HFFc6 (cell line): Measurements from ENCODE around the gene RPS10. TPM values are rescaled to one million over a fixed set of nuclear protein-coding genes. Genes with fewer than 3 reads are reported as not detected.
A peak's percentile ranks its signal among the peaks of the same experiment; 100 is the strongest.
"Not testable (repeated sequence)": the region's sequence is repeated elsewhere in the genome, so short reads cannot be mapped to it uniquely, and the experiment has no call there.

ENCODE experiments used
- DNase-seq: peaks from one replicate; pipeline ENCODE4 v3.0.0-alpha.2; 2018
- H3K27ac Mint-ChIP-seq: 2 replicates; pipeline ENCODE4 v1.8.0; 2020; ENCODE audit warnings: mild to moderate bottlenecking, mixed read lengths
- H3K27me3 Mint-ChIP-seq: 2 replicates; pipeline ENCODE4 v1.8.0; 2021; ENCODE audit warnings: mild to moderate bottlenecking, moderate library complexity, mixed read lengths; ENCODE audit not compliant: insufficient read depth
- H3K36me3 Mint-ChIP-seq: 2 replicates; pipeline ENCODE4 v1.8.0; 2021; ENCODE audit warnings: low read depth, mixed read lengths
- H3K4me1 Mint-ChIP-seq: 2 replicates; pipeline ENCODE4 v1.8.0; 2020; ENCODE audit warnings: low read depth, mixed read lengths
- H3K4me3 Mint-ChIP-seq: 2 replicates; pipeline ENCODE4 v1.8.0; 2020; ENCODE audit warnings: mild to moderate bottlenecking, moderate library complexity, mixed read lengths
- H3K9me3 Mint-ChIP-seq: 2 replicates; pipeline ENCODE4 v1.8.0; 2020; ENCODE audit warnings: mild to moderate bottlenecking, mixed read lengths
- total RNA-seq, 6 experiments: library from RNA; stranded (reverse); fragmentation: NEBNext Ultra II Directional; extraction: Animal tissue kit (Norgen Biotek cat#: 25700); gene quantifications; 2 replicates in 1 of 6; 3 replicates in 5 of 6; pipeline ENCODE4 v1.2.3, GENCODE V29; 2021
- TF ChIP-seq, protein P1 (sequence below): fragments of 200-600 bp; sonication (generic); IDR thresholded peaks from 2 replicates; pipeline ENCODE4 v1.5.0; 2021; ENCODE audit warnings: antibody characterized with exemption, mild to moderate bottlenecking

RPS10 gene
- total RNA-seq, 6 experiments from 2014 or later, result 1,585 to 1,769 (median 1,649) TPM

DNA sequence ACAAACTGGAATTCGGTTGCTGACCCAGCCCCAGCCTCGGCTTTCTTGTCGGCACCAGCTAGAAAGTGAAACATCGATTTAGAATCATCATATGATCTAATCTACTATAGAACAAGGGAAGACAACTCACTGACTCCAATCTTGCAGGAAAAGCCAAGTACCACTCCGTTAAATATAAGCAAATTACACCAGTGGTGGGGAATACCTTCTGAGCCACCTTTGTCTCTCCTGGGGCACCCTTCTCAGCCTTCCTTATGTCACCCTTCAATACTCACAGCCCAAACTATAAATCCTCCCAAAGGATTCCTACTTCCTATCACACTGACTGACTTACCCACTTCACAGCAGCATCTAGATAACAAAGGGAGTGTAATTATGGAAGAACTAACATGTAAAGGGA lies 7.5 kb downstream of the RPS10 start:
- TF ChIP-seq, protein P1, sequence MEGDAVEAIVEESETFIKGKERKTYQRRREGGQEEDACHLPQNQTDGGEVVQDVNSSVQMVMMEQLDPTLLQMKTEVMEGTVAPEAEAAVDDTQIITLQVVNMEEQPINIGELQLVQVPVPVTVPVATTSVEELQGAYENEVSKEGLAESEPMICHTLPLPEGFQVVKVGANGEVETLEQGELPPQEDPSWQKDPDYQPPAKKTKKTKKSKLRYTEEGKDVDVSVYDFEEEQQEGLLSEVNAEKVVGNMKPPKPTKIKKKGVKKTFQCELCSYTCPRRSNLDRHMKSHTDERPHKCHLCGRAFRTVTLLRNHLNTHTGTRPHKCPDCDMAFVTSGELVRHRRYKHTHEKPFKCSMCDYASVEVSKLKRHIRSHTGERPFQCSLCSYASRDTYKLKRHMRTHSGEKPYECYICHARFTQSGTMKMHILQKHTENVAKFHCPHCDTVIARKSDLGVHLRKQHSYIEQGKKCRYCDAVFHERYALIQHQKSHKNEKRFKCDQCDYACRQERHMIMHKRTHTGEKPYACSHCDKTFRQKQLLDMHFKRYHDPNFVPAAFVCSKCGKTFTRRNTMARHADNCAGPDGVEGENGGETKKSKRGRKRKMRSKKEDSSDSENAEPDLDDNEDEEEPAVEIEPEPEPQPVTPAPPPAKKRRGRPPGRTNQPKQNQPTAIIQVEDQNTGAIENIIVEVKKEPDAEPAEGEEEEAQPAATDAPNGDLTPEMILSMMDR, result no peak

GRCh38 chr6:34416877-34417371 lies 8.9 kb downstream of the RPS10 start:
- TF ChIP-seq, protein P1, result no peak
- Mint-ChIP-seq H3K4me3 (no peak overlapping the region), H3K4me1 (peaks cover 24% of the 10 kb centered on the region), H3K9me3 (no peaks in the 10 kb centered on the region), H3K27me3 (no peaks in the 10 kb centered on the region; the same call in 1 of the 2 replicates), H3K27ac (no peak overlapping the region), H3K36me3 (peaks cover 39% of the 10 kb centered on the region)
- no peak for DNase-seq

More for the DNA sequence above, 7.5 kb downstream of the RPS10 start:
- peaks cover 21% of the 10 kb centered on the region for H3K4me1 Mint-ChIP-seq
- no peaks in the 10 kb centered on the region; the same call in 1 of the 2 replicates for H3K27me3 Mint-ChIP-seq
- no peaks in the 10 kb centered on the region for H3K9me3 Mint-ChIP-seq
- DNase-seq, result no peak
- no peak overlapping the region for H3K27ac Mint-ChIP-seq
- peaks cover 40% of the 10 kb centered on the region for H3K36me3 Mint-ChIP-seq
- no peak overlapping the region for H3K4me3 Mint-ChIP-seq

DNA sequence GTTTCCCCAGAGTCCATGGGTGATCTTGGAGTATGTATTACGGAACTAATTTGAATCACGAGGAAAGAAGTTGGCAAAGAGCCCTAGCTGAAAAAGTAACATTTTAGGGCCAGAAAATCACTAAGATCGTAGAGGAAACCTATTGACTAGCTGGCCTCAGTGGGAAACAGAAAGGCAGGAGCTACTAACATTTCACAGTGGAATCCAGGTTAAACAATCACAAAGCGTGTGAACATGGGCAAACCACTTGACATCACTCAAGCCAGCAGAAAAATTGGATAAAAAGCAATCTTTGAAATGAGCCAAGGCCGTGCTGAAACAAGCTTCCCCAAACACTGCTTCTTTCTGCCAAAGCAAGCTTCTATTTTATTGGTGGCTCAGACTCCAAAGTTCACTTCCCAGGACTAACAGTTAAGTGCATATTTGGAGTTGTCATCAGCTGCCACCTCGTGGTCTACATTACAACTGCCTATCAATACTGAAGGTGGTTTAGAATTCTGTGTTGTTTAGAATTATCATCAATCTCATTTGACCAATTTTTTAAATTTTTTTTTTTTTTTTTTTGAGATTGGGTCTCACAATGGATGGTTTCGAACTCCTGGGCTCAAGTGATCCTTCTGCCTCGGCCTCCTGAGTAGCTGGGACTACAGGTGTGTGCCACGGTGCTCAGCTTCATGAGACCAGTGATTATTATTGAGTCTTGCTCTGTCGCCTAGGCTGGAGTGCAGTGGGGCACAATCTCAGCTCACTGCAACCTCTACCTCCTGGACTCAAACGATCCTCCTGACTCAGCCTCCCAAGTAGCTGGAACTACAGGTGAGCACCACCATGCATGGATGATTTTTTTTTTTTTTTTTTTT lies 10.6 kb downstream of the RPS10 start:
- H3K4me1 Mint-ChIP-seq, result peaks cover 24% of the 10 kb centered on the region
- H3K27ac Mint-ChIP-seq, result peak overlapping the region; percentile 25; the same call in 1 of the 2 replicates
- H3K9me3 Mint-ChIP-seq, result no peaks in the 10 kb centered on the region
- no peaks in the 10 kb centered on the region; the same call in 1 of the 2 replicates for H3K27me3 Mint-ChIP-seq
- TF ChIP-seq, protein P1, result peak; percentile 67
- no peak overlapping the region for H3K4me3 Mint-ChIP-seq
- peaks cover 35% of the 10 kb centered on the region for H3K36me3 Mint-ChIP-seq
- DNase-seq, result peak; percentile 46

DNA sequence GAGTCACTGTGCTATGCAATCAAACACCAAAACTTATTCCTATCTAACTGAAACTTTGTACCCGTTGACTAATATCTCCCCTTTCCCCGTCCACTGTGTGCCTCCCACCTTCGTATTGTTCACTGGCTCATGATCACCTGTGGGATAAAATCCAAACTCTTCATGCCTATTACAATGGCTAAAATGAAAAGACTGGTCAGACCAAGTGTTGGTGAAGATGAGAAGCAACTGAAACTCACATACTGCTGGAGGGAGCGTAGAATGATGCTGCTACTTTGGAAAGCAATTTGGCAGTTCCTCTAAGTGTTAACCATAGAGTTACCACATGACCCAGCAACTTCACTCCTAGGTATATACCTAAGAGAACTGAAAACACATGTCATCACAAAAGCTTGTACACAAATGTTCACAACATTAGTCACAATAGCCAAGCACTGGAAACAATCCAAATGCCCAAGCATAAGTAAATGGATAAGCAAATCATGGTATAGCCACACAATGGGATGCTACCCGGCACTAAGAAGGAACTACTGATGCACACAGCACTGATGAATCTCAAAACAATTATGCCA lies 13.1 kb downstream of the RPS10 start:
- Mint-ChIP-seq H3K27me3 (no peaks in the 10 kb centered on the region; the same call in 1 of the 2 replicates), H3K27ac (no peak overlapping the region; the same call in 1 of the 2 replicates), H3K4me1 (peaks cover 15% of the 10 kb centered on the region), H3K4me3 (no peak overlapping the region), H3K36me3 (peaks cover 24% of the 10 kb centered on the region), H3K9me3 (no peaks in the 10 kb centered on the region)
- peak; percentile 38 for DNase-seq
- TF ChIP-seq, protein P1, result no peak

- TF ChIP-seq, protein P1, result no peak
- H3K27me3 Mint-ChIP-seq, result no peaks in the 10 kb centered on the region; the same call in 1 of the 2 replicates
- H3K4me3 Mint-ChIP-seq, result no peak overlapping the region
- no peak for DNase-seq
- no peaks in the 10 kb centered on the region for H3K9me3 Mint-ChIP-seq
- H3K4me1 Mint-ChIP-seq, result peaks cover 12% of the 10 kb centered on the region
- H3K27ac Mint-ChIP-seq, result no peak overlapping the region
- H3K36me3 Mint-ChIP-seq, result peaks cover 20% of the 10 kb centered on the region
These were observed 13.9 kb downstream of the RPS10 start for GRCh38 chr6:34412016-34412415.

DNA sequence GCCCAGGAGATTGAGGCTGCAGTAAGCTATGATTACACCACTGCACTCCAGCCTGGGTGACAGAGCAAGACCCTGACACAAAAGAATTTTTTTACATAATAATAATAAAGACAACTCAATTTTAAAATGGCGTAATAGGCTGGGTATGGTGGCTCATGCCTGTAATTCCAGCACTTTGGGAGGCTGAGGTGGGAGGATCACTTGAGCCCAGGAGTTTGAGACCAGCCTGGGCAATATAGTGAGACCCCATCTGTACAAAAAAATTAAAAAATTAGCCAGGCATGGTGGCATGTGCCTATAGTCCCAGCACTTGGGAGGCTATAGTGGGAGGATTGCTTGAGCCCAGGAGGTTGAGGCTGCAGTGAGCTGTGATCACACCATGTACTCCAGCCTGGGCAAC lies 18.0 kb downstream of the RPS10 start:
- H3K4me3 Mint-ChIP-seq, DNase-seq, H3K9me3 Mint-ChIP-seq, H3K27me3 Mint-ChIP-seq, H3K4me1 Mint-ChIP-seq, H3K27ac Mint-ChIP-seq: not testable (repeated sequence)
- H3K36me3 Mint-ChIP-seq, result peaks cover 10% of the 10 kb centered on the region; the same call in 1 of the 2 replicates
